SK-N-SH treated with all-trans-retinoic acid at 6 μM for 48 hours (cell line): ENCODE results near the gene CELF5.

Experiments
- ATAC-seq: fragments of 200-7000 bp; cut with Tn5 transposase; 3 replicates; pipeline ENCODE4 v1.9.1; 2020; ENCODE audit warnings: mild to moderate bottlenecking, moderate library complexity
- BACH2 ChIP-seq: fragments of 250-450 bp; sonication (Bioruptor Pico); IDR thresholded peaks from 2 replicates; pipeline ENCODE4 v1.9.0; 2021; ENCODE audit warnings: mild to moderate bottlenecking, borderline replicate concordance
- CREB5 ChIP-seq: fragments of 250-450 bp; sonication (Bioruptor Pico); IDR thresholded peaks from 2 replicates; pipeline ENCODE4 v1.5.1; 2020; ENCODE audit warnings: low read depth, mild to moderate bottlenecking, moderate library complexity
- CSDC2 ChIP-seq: fragments of 250-450 bp; sonication (Bioruptor Pico); IDR thresholded peaks from 2 replicates; pipeline ENCODE4 v1.5.0; 2020; ENCODE audit warnings: mild to moderate bottlenecking, moderate library complexity
- CSRNP3 ChIP-seq: fragments of 250-450 bp; sonication (Bioruptor Pico); IDR thresholded peaks from 2 replicates; pipeline ENCODE4 v1.5.1; 2021; ENCODE audit warnings: mild to moderate bottlenecking, moderate library complexity
- ESRRG ChIP-seq: fragments of 250-450 bp; sonication (Bioruptor Pico); IDR thresholded peaks from 2 replicates; pipeline ENCODE4 v1.6.1; 2021; ENCODE audit warnings: mild to moderate bottlenecking
- GLIS3 ChIP-seq: fragments of 250-450 bp; sonication (Bioruptor Pico); IDR thresholded peaks from 2 replicates; pipeline ENCODE4 v1.5.0; 2020; ENCODE audit warnings: mild to moderate bottlenecking, moderate library complexity
- ISL1 ChIP-seq: fragments of 250-450 bp; sonication (Bioruptor Pico); IDR thresholded peaks from 2 replicates; pipeline ENCODE4 v2.1.2; 2022; ENCODE audit warnings: mild to moderate bottlenecking, moderate library complexity
- OSR1 ChIP-seq: fragments of 250-450 bp; sonication (Bioruptor Pico); IDR thresholded peaks from 2 replicates; pipeline ENCODE4 v1.8.0; 2022; ENCODE audit warnings: moderate library complexity, mild to moderate bottlenecking, inconsistent platforms
- PATZ1 ChIP-seq: fragments of 250-450 bp; sonication (Bioruptor Pico); IDR thresholded peaks from 2 replicates; pipeline ENCODE4 v1.8.0; 2020; ENCODE audit warnings: mild to moderate bottlenecking, moderate library complexity, borderline replicate concordance
- POU6F1 ChIP-seq: fragments of 250-450 bp; sonication (Bioruptor Pico); IDR thresholded peaks from 2 replicates; pipeline ENCODE4 v1.8.0; 2021; ENCODE audit warnings: low read depth, mild to moderate bottlenecking, moderate library complexity, borderline replicate concordance
- PPARA ChIP-seq: fragments of 250-450 bp; sonication (Bioruptor Pico); IDR thresholded peaks from 2 replicates; pipeline ENCODE4 v1.5.0; 2020; ENCODE audit warnings: mild to moderate bottlenecking, borderline replicate concordance
- RARB ChIP-seq: fragments of 250-450 bp; sonication (Bioruptor Pico); IDR thresholded peaks from 2 replicates; pipeline ENCODE4 v1.8.0; 2021; ENCODE audit warnings: mild to moderate bottlenecking, moderate library complexity
- SNAI2 ChIP-seq: fragments of 250-450 bp; sonication (Bioruptor Pico); IDR thresholded peaks from 2 replicates; pipeline ENCODE4 v1.5.0; 2020; ENCODE audit warnings: mild to moderate bottlenecking, moderate library complexity
- TCF4 ChIP-seq: fragments of 250-450 bp; sonication (Bioruptor Pico); IDR thresholded peaks from 2 replicates; pipeline ENCODE4 v1.8.0; 2021; ENCODE audit warnings: mild to moderate bottlenecking, moderate library complexity, borderline replicate concordance
- TOX ChIP-seq: fragments of 250-450 bp; sonication (Bioruptor Pico); IDR thresholded peaks from 2 replicates; pipeline ENCODE4 v1.8.0; 2021; ENCODE audit warnings: mild to moderate bottlenecking, moderate library complexity, borderline replicate concordance
- TSHZ2 ChIP-seq: fragments of 250-450 bp; sonication (Bioruptor Pico); IDR thresholded peaks from 2 replicates; pipeline ENCODE4 v1.5.0; 2020; ENCODE audit warnings: mild to moderate bottlenecking, moderate library complexity
- ZC3H10 ChIP-seq: fragments of 250-450 bp; sonication (Bioruptor Pico); IDR thresholded peaks from 2 replicates; pipeline ENCODE4 v1.5.1; 2021; ENCODE audit warnings: mild to moderate bottlenecking, moderate library complexity
- ZFP30 ChIP-seq: fragments of 450-650 bp; formaldehyde crosslinking; IDR thresholded peaks from 2 replicates; pipeline ENCODE4 v1.5.0; 2022; ENCODE audit warnings: mild to moderate bottlenecking, moderate library complexity
- ZNF565 ChIP-seq: fragments of 450-650 bp; formaldehyde crosslinking; conservative IDR thresholded peaks from 2 replicates; pipeline ENCODE4 v1.5.0; 2020; ENCODE audit warnings: low read depth, mild to moderate bottlenecking, moderate library complexity
- ZNF70 ChIP-seq: fragments of 450-650 bp; formaldehyde crosslinking; IDR thresholded peaks from 2 replicates; pipeline ENCODE4 v1.5.0; 2020; ENCODE audit warnings: mild to moderate bottlenecking, moderate library complexity

The CELF5 gene

GRCh38 chr19:3262362-3262761 is 37.9 kb downstream of the CELF5 start:
- TF ChIP-seq CSRNP3 (no peak), ESRRG (CRISPR knock-in tag) (no peak), CREB5 (no peak), BACH2 (CRISPR knock-in tag) (no peak), POU6F1 (no peak), ISL1 (CRISPR knock-in tag) (no peak), CSDC2 (no peak), GLIS3 (CRISPR knock-in tag) (no peak), ZNF70 (no peak), ZC3H10 (no peak), ZNF565 (CRISPR knock-in tag) (no peak), OSR1 (CRISPR knock-in tag) (no peak), TSHZ2 (CRISPR knock-in tag) (no peak), SNAI2 (CRISPR knock-in tag) (no peak), RARB (CRISPR knock-in tag) (no peak), TCF4 (CRISPR knock-in tag) (no peak), TOX (CRISPR knock-in tag) (no peak), ZFP30 (CRISPR knock-in tag) (no peak)
- TF ChIP-seq, all 23 proteins: peak for 0
- no peak for ATAC-seq

- TF ChIP-seq PPARA = no peak
- TF ChIP-seq, all 23 proteins: peak for 0
- no peak for ATAC-seq
Observed at GRCh38 chr19:3263866-3264265, 39.4 kb downstream of the CELF5 start.

GRCh38 chr19:3265432-3265831 is 41.0 kb downstream of the CELF5 start:
- TF ChIP-seq CREB5 = no peak
- no peak for TF ChIP-seq PATZ1 (CRISPR knock-in tag)
- no peak for TF ChIP-seq CSRNP3
- no peak for TF ChIP-seq ZNF565 (CRISPR knock-in tag)
- TF ChIP-seq PPARA = no peak
- TF ChIP-seq ZFP30 (CRISPR knock-in tag) = no peak
- no peak for TF ChIP-seq RARB (CRISPR knock-in tag)
- no peak for ATAC-seq
